ENCODE data around the gene ALDH4A1. TPM values are rescaled to one million over a fixed set of nuclear protein-coding genes. Genes with fewer than 3 reads are reported as not detected.

ALDH4A1 gene
- total and polyA plus RNA-seq, 2 experiments from 2014 or later: 11.3 to 33.8 TPM

- peaks cover 12% of the 10 kb centered on the region for H3K4me1 ChIP-seq (ENCODE audit: insufficient read depth)
- H3K4me3 ChIP-seq: peak overlapping the region; percentile 98
- peaks cover 10% of the 10 kb centered on the region for H3K27me3 Mint-ChIP-seq (ENCODE audit: insufficient read depth, low read depth, poor library complexity)
- DNase-seq (ENCODE audit: low spot score) (peak; percentile 35), ATAC-seq (peak; percentile 2; the same call in 2 of the 3 replicates)
- TF ChIP-seq, protein P1, sequence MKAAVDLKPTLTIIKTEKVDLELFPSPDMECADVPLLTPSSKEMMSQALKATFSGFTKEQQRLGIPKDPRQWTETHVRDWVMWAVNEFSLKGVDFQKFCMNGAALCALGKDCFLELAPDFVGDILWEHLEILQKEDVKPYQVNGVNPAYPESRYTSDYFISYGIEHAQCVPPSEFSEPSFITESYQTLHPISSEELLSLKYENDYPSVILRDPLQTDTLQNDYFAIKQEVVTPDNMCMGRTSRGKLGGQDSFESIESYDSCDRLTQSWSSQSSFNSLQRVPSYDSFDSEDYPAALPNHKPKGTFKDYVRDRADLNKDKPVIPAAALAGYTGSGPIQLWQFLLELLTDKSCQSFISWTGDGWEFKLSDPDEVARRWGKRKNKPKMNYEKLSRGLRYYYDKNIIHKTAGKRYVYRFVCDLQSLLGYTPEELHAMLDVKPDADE (IDR thresholded peaks at IDR 0.05): no peak
- TF ChIP-seq EZH2 (IDR thresholded peaks at IDR 0.05; ENCODE audit: low read depth, unreplicated experiment) (no peak), STAT1 (IDR thresholded peaks at IDR 0.05; ENCODE audit: unreplicated experiment) (no peak), POLR2AphosphoS5 (IDR thresholded peaks at IDR 0.05; ENCODE audit: low read depth) (no peak; the same call in 1 of the 2 replicates), ZNF114 (CRISPR knock-in tag; IDR thresholded peaks at IDR 0.05) (no peak), EZH2phosphoT487 (IDR thresholded peaks at IDR 0.05; ENCODE audit: unreplicated experiment) (no peak), ZNF462 (CRISPR knock-in tag; IDR thresholded peaks at IDR 0.05) (no peak), CREB1 (CRISPR knock-in tag; IDR thresholded peaks at IDR 0.05; ENCODE audit: low read depth) (no peak), JUNB (IDR thresholded peaks at IDR 0.05; ENCODE audit: unreplicated experiment) (no peak), NANOG (IDR thresholded peaks at IDR 0.05; ENCODE audit: borderline replicate concordance) (no peak), ZNF331 (CRISPR knock-in tag; IDR thresholded peaks at IDR 0.05; ENCODE audit: low read depth) (no peak)
- TF ChIP-seq, protein P2, sequence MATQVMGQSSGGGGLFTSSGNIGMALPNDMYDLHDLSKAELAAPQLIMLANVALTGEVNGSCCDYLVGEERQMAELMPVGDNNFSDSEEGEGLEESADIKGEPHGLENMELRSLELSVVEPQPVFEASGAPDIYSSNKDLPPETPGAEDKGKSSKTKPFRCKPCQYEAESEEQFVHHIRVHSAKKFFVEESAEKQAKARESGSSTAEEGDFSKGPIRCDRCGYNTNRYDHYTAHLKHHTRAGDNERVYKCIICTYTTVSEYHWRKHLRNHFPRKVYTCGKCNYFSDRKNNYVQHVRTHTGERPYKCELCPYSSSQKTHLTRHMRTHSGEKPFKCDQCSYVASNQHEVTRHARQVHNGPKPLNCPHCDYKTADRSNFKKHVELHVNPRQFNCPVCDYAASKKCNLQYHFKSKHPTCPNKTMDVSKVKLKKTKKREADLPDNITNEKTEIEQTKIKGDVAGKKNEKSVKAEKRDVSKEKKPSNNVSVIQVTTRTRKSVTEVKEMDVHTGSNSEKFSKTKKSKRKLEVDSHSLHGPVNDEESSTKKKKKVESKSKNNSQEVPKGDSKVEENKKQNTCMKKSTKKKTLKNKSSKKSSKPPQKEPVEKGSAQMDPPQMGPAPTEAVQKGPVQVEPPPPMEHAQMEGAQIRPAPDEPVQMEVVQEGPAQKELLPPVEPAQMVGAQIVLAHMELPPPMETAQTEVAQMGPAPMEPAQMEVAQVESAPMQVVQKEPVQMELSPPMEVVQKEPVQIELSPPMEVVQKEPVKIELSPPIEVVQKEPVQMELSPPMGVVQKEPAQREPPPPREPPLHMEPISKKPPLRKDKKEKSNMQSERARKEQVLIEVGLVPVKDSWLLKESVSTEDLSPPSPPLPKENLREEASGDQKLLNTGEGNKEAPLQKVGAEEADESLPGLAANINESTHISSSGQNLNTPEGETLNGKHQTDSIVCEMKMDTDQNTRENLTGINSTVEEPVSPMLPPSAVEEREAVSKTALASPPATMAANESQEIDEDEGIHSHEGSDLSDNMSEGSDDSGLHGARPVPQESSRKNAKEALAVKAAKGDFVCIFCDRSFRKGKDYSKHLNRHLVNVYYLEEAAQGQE (IDR thresholded peaks at IDR 0.05; ENCODE audit: unreplicated experiment): no peak
- TF ChIP-seq, protein P3, sequence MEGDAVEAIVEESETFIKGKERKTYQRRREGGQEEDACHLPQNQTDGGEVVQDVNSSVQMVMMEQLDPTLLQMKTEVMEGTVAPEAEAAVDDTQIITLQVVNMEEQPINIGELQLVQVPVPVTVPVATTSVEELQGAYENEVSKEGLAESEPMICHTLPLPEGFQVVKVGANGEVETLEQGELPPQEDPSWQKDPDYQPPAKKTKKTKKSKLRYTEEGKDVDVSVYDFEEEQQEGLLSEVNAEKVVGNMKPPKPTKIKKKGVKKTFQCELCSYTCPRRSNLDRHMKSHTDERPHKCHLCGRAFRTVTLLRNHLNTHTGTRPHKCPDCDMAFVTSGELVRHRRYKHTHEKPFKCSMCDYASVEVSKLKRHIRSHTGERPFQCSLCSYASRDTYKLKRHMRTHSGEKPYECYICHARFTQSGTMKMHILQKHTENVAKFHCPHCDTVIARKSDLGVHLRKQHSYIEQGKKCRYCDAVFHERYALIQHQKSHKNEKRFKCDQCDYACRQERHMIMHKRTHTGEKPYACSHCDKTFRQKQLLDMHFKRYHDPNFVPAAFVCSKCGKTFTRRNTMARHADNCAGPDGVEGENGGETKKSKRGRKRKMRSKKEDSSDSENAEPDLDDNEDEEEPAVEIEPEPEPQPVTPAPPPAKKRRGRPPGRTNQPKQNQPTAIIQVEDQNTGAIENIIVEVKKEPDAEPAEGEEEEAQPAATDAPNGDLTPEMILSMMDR (conservative IDR thresholded peaks at IDR 0.05; ENCODE audit: low read depth in 2 of 2): no peak
- peaks cover 18% of the 10 kb centered on the region for H3K4me1 Mint-ChIP-seq
- H3F3A ChIP-seq (replicated peaks; ENCODE audit: low read depth): no peaks in the 10 kb centered on the region
- H3K27ac ChIP-seq (ENCODE audit: low read depth): 0 out of 2 replicates have a peak overlapping the region, but pooled peaks have one; percentile 55
- H3K4me3 Mint-ChIP-seq: peak overlapping the region; percentile 91
- H3K27ac Mint-ChIP-seq: peak overlapping the region; percentile 100
- H3K36me3 Mint-ChIP-seq (ENCODE audit: low read depth): peaks cover 4% of the 10 kb centered on the region; the same call in 1 of the 3 replicates
- no peaks in the 10 kb centered on the region for H3K27me3 ChIP-seq (ENCODE audit: insufficient read depth)
- no peaks in the 10 kb centered on the region; the same call in 1 of the 2 replicates for H4K20me1 ChIP-seq (replicated peaks; ENCODE audit: insufficient read depth)
- no peaks in the 10 kb centered on the region for H3K9me2 ChIP-seq (ENCODE audit: insufficient read depth)
- peak overlapping the region; percentile 4 for H2AFZ ChIP-seq
- peak overlapping the region; percentile 95 for H3K4me2 ChIP-seq
- no peaks in the 10 kb centered on the region; the same call in 2 of the 3 replicates for H3K9me3 Mint-ChIP-seq
- H3K36me3 ChIP-seq (ENCODE audit: insufficient read depth): no peaks in the 10 kb centered on the region
- H3K79me2 ChIP-seq (replicated peaks; ENCODE audit: insufficient read depth): peaks cover 12% of the 10 kb centered on the region
Observed at GRCh38 chr1:18901952-18902522, 318 bp downstream of the ALDH4A1 start.
